ENCODE results near the gene SPANXB1. TPM values are rescaled to one million over a fixed set of nuclear protein-coding genes. Genes with fewer than 3 reads are reported as not detected.
"Not testable (repeated sequence)": the region's sequence is repeated elsewhere in the genome, so short reads cannot be mapped to it uniquely, and the experiment has no call there.

The SPANXB1 gene
- total RNA-seq, 1 experiment from 2014 or later = not detected

DNA sequence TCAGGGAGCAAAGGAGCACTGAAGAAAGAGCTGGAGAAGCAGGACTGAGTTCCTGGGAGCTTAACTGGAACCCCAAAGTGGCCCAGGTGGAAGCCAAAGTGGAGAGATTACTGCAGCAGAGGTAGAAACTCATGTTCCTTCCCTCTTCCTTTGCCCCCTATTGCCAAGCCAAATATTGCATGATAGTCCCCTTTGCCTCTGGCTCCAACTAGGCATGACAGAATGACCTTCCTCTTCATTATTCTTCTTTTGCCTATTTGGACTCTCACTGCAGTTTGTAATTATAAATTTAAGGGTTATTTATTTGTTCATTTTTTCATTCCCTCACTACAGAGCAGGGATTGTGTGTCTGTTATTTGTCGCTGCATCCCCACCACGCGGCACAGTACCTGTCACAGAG, 22.1 kb upstream of the SPANXB1 start:
- CTCF ChIA-PET = interaction anchor here (0.7 kb wide), 1 partner anchor 303 kb away, joined by 4 read pairs; no protein-coding TSS in a partner anchor
- no peaks in the 10 kb centered on the region for H3K36me3 Mint-ChIP-seq (ENCODE audit: insufficient read depth, unreplicated experiment)
- TF ChIP-seq CTCF (IDR thresholded peaks at IDR 0.05; ENCODE audit: unreplicated experiment) = no peak
- no peaks in the 10 kb centered on the region for H3K9me3 Mint-ChIP-seq (ENCODE audit: unreplicated experiment)
- DNase-seq (ENCODE audit: unreplicated experiment) = no peak
- H3K4me1 Mint-ChIP-seq (ENCODE audit: insufficient read depth, unreplicated experiment) = no peaks in the 10 kb centered on the region
- no peak overlapping the region for H3K27ac Mint-ChIP-seq (ENCODE audit: low read depth, unreplicated experiment)
- no peaks in the 10 kb centered on the region for H3K27me3 Mint-ChIP-seq (ENCODE audit: insufficient read depth, unreplicated experiment)
- no peak overlapping the region for H3K4me3 Mint-ChIP-seq (ENCODE audit: unreplicated experiment)
- intact Hi-C loops (cut with micrococcal nuclease) = no loop called here
- POLR2A ChIA-PET = no interaction called here
- no TSS peak for BruUV-seq (replicated peaks)

- Mint-ChIP-seq H3K36me3 (ENCODE audit: insufficient read depth, unreplicated experiment) (no peaks in the 10 kb centered on the region), H3K27ac (ENCODE audit: low read depth, unreplicated experiment) (no peak overlapping the region), H3K4me3 (ENCODE audit: unreplicated experiment) (no peak overlapping the region), H3K9me3 (ENCODE audit: unreplicated experiment) (no peaks in the 10 kb centered on the region), H3K4me1 (ENCODE audit: insufficient read depth, unreplicated experiment) (no peaks in the 10 kb centered on the region), H3K27me3 (ENCODE audit: insufficient read depth, unreplicated experiment) (no peaks in the 10 kb centered on the region)
- no peak for DNase-seq (ENCODE audit: unreplicated experiment)
- CTCF ChIA-PET = no interaction called here
- BruUV-seq (replicated peaks) = no TSS peak
- POLR2A ChIA-PET = no interaction called here
- intact Hi-C loops (cut with micrococcal nuclease) = no loop called here
- TF ChIP-seq CTCF (IDR thresholded peaks at IDR 0.05; ENCODE audit: unreplicated experiment) = no peak
Measured at GRCh38 chrX:140983730-140984129, 18.7 kb upstream of the SPANXB1 start.

DNA sequence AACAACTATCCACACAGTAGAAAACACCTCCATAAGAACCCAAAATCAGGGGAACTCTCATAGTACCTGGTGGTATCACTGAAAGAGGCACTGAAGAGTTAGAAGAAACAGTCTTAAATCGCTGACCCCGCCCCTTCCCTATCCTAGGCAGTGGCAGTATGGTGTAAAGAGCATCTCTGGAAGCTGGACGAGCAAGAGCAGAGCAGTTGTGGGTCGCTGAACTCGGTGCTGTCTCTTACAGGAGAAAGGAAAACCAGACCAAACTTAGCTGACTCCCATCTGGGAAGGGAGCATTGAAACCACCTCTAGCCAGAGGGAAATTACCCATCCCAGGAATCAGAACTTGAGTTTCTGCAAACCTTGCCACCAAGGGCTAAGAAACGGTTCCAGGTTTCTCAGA, 2.8 kb downstream of the SPANXB1 start:
- peaks cover 11% of the 10 kb centered on the region for H3K9me3 Mint-ChIP-seq (ENCODE audit: unreplicated experiment)
- POLR2A ChIA-PET; H3K27me3 Mint-ChIP-seq (ENCODE audit: insufficient read depth, unreplicated experiment); H3K36me3 Mint-ChIP-seq (ENCODE audit: insufficient read depth, unreplicated experiment); intact Hi-C loops (cut with micrococcal nuclease); DNase-seq (ENCODE audit: unreplicated experiment); CTCF ChIA-PET; H3K4me1 Mint-ChIP-seq (ENCODE audit: insufficient read depth, unreplicated experiment); H3K27ac Mint-ChIP-seq (ENCODE audit: low read depth, unreplicated experiment); BruUV-seq (replicated peaks); H3K4me3 Mint-ChIP-seq (ENCODE audit: unreplicated experiment): not testable (repeated sequence)

DNA sequence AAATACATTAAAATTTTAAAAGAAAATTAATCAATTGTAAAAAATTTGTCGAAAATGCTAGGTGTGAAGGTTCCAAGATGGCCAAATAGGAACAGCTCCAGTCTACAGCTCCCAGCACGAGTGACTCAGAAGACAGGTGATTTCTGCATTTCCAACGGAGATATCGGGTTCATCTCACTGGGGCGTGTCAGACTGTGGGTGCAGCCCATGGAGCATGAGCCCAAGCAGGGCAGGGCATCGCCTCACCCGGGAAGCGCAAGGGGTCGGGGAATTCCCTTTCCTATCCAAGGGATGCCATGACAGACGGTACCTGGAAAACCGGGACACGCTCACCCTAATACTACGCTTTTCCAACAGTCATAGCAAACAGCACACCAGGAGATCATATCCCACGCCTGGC, 41.9 kb downstream of the SPANXB1 start:
- H3K27me3 Mint-ChIP-seq (ENCODE audit: insufficient read depth, unreplicated experiment); DNase-seq (ENCODE audit: unreplicated experiment); H3K4me3 Mint-ChIP-seq (ENCODE audit: unreplicated experiment); H3K9me3 Mint-ChIP-seq (ENCODE audit: unreplicated experiment); H3K27ac Mint-ChIP-seq (ENCODE audit: low read depth, unreplicated experiment); H3K4me1 Mint-ChIP-seq (ENCODE audit: insufficient read depth, unreplicated experiment); H3K36me3 Mint-ChIP-seq (ENCODE audit: insufficient read depth, unreplicated experiment); POLR2A ChIA-PET; BruUV-seq (replicated peaks); intact Hi-C loops (cut with micrococcal nuclease); CTCF ChIA-PET: not testable (repeated sequence)

- BruUV-seq (replicated peaks); H3K27ac Mint-ChIP-seq (ENCODE audit: low read depth, unreplicated experiment); DNase-seq (ENCODE audit: unreplicated experiment); H3K9me3 Mint-ChIP-seq (ENCODE audit: unreplicated experiment); CTCF ChIA-PET; POLR2A ChIA-PET; intact Hi-C loops (cut with micrococcal nuclease); H3K36me3 Mint-ChIP-seq (ENCODE audit: insufficient read depth, unreplicated experiment); H3K4me1 Mint-ChIP-seq (ENCODE audit: insufficient read depth, unreplicated experiment); H3K4me3 Mint-ChIP-seq (ENCODE audit: unreplicated experiment); H3K27me3 Mint-ChIP-seq (ENCODE audit: insufficient read depth, unreplicated experiment): not testable (repeated sequence)
Measured at GRCh38 chrX:141049878-141050277, 47.5 kb downstream of the SPANXB1 start.

- H3K27me3 Mint-ChIP-seq (ENCODE audit: insufficient read depth, unreplicated experiment); intact Hi-C loops (cut with micrococcal nuclease); H3K9me3 Mint-ChIP-seq (ENCODE audit: unreplicated experiment); POLR2A ChIA-PET; H3K36me3 Mint-ChIP-seq (ENCODE audit: insufficient read depth, unreplicated experiment); BruUV-seq (replicated peaks); H3K4me1 Mint-ChIP-seq (ENCODE audit: insufficient read depth, unreplicated experiment); H3K27ac Mint-ChIP-seq (ENCODE audit: low read depth, unreplicated experiment); H3K4me3 Mint-ChIP-seq (ENCODE audit: unreplicated experiment); CTCF ChIA-PET: not testable (repeated sequence)
- peak; percentile 19 for DNase-seq (ENCODE audit: unreplicated experiment)
Measured at GRCh38 chrX:141052098-141052497, 49.7 kb downstream of the SPANXB1 start.

Other genes starting within 250 kb of the SPANXB1 start
- 21.8 and 26.9 TPM in 2 replicates for gene LDOC1, start 174.5 kb downstream of the SPANXB1 start, total RNA-seq (2022)
- not detected in 2 replicates for gene SPANXC, start 239.9 kb downstream of the SPANXB1 start, total RNA-seq (2022)

All from MCF 10A (cell line).